ENCODE data around the gene CDK5RAP3. TPM values are rescaled to one million over a fixed set of nuclear protein-coding genes. Genes with fewer than 3 reads are reported as not detected.

The CDK5RAP3 gene
- total RNA-seq, 1 experiment from 2014 or later: 149 TPM

DNA sequence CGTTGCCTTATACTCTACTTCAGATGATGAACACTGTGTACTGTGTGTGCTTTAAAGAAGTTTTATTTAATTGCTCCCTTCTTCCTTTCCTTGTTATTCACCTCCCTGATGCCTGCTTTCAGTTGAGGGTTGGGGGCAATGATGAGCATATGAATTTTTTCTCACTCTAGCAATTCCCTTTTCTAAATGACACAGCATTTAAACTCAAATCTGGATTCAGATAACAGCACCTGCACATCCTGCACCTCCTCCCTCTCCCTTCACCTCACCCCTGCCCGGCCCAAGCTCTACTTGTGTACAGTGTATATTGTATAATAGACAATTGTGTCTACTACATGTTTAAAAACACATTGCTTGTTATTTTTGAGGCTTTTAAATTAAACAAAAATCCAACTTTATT lies 42.5 kb upstream of the CDK5RAP3 start:
- H3K27me3 ChIP-seq (ENCODE audit: insufficient read depth, low read length): no peaks in the 10 kb centered on the region
- H3K9me3 Mint-ChIP-seq: no peaks in the 10 kb centered on the region; a peak in 1 of 5 replicates

More for the DNA sequence above, 42.5 kb upstream of the CDK5RAP3 start:
- no peak overlapping the region for H2BK15ac ChIP-seq (ENCODE audit: low read depth, low read length)
- H4K91ac ChIP-seq (ENCODE audit: insufficient read length, low read depth, low read length): no peak overlapping the region
- no peaks in the 10 kb centered on the region for H4K20me1 ChIP-seq (ENCODE audit: control insufficient read depth, insufficient read depth, insufficient read length)
- H3K14ac ChIP-seq (ENCODE audit: insufficient read depth, low read length): no peak overlapping the region
- H4K5ac ChIP-seq (ENCODE audit: insufficient read length, low read depth, low read length): no peak overlapping the region
- no peak overlapping the region for H2BK5ac ChIP-seq (ENCODE audit: insufficient read length, low read length)
- no peak overlapping the region for H2BK12ac ChIP-seq (ENCODE audit: insufficient read length, low read depth, low read length)
- Mint-ChIP-seq H3K4me1 (no peaks in the 10 kb centered on the region), H3K27me3 (ENCODE audit: low read depth) (no peaks in the 10 kb centered on the region), H3K36me3 (ENCODE audit: insufficient read depth in 1 of 3, low read depth in 3 of 3) (peaks cover 13 to 44% (median 34%) of the 10 kb centered on the region in 3 experiments; a peak in 6 of 7 replicates), H3K27ac (no peak overlapping the region), H3K4me3 (no peak overlapping the region)
- no peak for TF ChIP-seq CTCF (conservative IDR thresholded peaks at IDR 0.05)
- H3K4ac ChIP-seq (ENCODE audit: low read depth, low read length): no peak overlapping the region
- no peak for DNase-seq
- no peak overlapping the region for H3K18ac ChIP-seq (ENCODE audit: insufficient read length, low read depth, low read length)
- H3K56ac ChIP-seq (ENCODE audit: insufficient read length, low read depth, low read length): no peak overlapping the region
- H2AFZ ChIP-seq (ENCODE audit: low read length): no peak overlapping the region
- H3K23me2 ChIP-seq (ENCODE audit: insufficient read length, low read depth, low read length, poor library complexity, severe bottlenecking): no peaks in the 10 kb centered on the region
- no peak overlapping the region for H4K8ac ChIP-seq (replicated peaks; ENCODE audit: insufficient read length, low read depth, low read length)
- no peaks in the 10 kb centered on the region for H3K79me1 ChIP-seq (ENCODE audit: insufficient read depth, low read depth, low read length, poor library complexity, severe bottlenecking)
- H3K9ac ChIP-seq (ENCODE audit: extremely low read depth, insufficient read length, low read length): no peak overlapping the region
- no peak overlapping the region for H3K27ac ChIP-seq (ENCODE audit: insufficient read length, low read depth, low read length)
- no peaks in the 10 kb centered on the region for H3K4me1 ChIP-seq (ENCODE audit: insufficient read depth, low read length)
- no peak overlapping the region for H2BK20ac ChIP-seq (ENCODE audit: low read depth, low read length, poor library complexity, severe bottlenecking)
- H2BK120ac ChIP-seq (ENCODE audit: low read depth, low read length, poor library complexity, severe bottlenecking): no peak overlapping the region
- no peak overlapping the region for H2AK5ac ChIP-seq (ENCODE audit: insufficient read length, low read length)
- WGBS (ENCODE audit: extremely low coverage, insufficient read length, low lambda C conversion rate): no CpG with 5 or more reads among the region's 2 CpGs
- no peak overlapping the region for H3T11ph ChIP-seq (ENCODE audit: low read length)
- H3K23ac ChIP-seq (ENCODE audit: insufficient read length, low read depth, low read length): no peak overlapping the region
- H3K79me2 ChIP-seq (ENCODE audit: insufficient read depth, low read length): no peaks in the 10 kb centered on the region
- H3K4me2 ChIP-seq (ENCODE audit: insufficient read depth, insufficient read length, low read length): no peak overlapping the region
- no peaks in the 10 kb centered on the region for H3K9me3 ChIP-seq (ENCODE audit: control insufficient read depth, low read depth, low read length)
